ENCODE data around the gene ENG.
"Not testable (repeated sequence)": the region's sequence is repeated elsewhere in the genome, so short reads cannot be mapped to it uniquely, and the experiment has no call there.

The ENG gene

DNA sequence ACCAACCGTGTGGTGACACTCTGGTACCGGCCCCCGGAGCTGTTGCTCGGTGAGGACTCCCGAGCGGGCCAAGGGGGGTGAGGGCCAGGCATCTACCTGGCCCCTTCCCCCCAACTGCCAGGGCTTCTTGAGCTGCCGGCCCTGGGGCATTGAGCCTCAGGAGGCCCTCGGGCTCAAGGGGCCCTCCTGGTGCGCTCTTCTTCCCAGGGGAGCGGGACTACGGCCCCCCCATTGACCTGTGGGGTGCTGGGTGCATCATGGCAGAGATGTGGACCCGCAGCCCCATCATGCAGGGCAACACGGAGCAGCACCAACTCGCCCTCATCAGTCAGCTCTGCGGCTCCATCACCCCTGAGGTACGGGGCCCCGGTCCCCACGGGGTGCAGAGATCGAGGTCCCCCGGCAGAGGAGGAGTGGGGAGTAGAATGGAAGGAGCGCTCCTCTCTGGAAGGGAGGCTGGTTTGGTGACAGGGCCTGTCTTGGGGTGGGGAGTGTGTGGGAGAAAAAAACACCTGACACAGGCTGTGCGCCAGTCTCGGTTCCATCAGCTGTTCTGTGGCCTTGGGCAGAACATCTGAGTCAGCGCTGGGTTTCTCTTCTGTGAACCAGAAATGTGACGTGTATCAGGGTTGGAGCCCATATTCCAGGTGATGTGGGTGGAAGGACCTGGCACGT lies 66.0 kb downstream of the ENG start:
- DNase-seq, result peak; percentile 76 to 81

- DNase-seq, result no peak
Measured at GRCh38 chr9:127786773-127787104, 67.7 kb downstream of the ENG start.

DNA sequence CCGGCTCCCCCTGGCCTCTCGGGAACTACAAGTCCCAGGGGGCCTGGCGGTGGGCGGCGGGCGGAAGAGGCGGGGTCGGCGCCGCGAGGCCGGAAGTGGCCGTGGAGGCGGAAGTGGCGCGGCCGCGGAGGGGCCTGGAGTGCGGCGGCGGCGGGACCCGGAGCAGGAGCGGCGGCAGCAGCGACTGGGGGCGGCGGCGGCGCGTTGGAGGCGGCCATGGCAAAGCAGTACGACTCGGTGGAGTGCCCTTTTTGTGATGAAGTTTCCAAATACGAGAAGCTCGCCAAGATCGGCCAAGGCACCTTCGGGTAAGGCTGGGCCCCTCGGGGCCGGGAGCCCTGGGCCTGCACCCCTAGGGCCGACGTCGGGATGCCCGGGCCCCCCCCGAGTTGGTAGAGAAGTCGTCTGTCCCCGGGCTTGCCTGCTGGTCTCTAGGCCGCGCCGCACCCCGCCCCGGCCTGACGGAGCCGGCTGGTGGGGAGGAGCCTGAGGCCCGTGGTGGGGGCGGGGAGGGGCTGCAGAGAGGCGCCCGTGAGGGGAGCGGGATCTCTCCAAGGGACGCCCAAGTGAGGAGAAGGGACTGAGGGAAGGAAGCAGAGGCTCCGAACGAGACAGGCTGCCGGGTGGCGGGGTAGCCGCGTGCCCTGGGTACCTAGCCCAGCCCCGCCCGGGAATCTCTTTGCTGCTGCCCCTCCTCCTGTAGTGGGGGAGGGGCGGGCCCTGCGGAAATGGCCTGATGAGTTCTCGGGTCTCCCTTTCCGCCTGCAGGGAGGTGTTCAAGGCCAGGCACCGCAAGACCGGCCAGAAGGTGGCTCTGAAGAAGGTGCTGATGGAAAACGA lies 68.3 kb downstream of the ENG start, which contains the start of gene CDK9:
Gene CDK9 (plus strand): TSS at position 102 of the 840 bp plus-strand sequence. CDS start 115 bp downstream, at position 217.
- DNase-seq, result peak; percentile 93

DNA sequence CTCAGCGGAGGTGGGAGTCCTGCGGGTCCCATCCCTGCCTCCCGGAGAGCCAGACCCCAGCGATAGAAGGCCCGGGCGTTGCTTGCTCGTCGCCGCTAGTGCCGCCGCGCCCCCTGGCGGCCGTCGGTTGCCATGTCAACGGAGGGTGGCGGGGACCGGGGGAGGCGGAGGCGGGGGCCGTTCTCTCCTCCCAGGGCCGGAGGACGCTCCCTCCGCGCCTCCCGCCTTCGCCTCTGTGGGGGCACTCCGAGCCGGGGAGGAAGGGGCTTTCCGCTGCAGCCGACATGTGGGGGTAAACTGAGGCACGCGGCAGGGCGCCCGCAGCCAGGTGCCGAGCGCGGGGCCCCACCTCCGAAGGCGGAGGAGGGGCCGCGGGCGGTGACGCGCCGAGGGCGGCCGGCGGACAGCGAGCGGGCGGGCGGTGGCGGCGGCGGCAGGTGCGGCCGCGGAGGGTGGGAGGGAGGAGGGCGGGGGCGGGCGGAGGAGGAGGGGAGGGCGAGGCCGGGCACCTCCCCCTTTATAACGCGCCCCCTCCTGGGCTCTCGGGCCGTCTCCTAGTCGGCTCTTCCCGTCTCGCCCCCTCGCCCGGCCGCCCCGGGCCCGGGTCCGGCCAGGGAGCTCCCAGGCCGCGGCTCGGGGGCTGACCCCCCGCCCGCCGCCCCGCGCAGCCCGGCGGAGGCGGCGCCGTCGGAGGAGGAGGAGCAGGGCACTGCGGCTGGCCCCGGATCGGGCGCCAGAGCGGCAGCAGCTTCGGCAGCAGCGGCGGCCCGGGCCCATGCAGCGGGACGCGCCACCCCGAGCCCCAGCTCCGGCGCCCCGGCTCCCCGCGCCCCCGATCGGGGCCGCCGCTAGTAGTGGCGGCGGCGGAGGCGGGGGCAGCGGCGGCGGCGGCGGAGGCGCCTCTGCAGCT lies 69.2 kb downstream of the ENG start:
- peak; percentile 88 to 89 for DNase-seq

DNA sequence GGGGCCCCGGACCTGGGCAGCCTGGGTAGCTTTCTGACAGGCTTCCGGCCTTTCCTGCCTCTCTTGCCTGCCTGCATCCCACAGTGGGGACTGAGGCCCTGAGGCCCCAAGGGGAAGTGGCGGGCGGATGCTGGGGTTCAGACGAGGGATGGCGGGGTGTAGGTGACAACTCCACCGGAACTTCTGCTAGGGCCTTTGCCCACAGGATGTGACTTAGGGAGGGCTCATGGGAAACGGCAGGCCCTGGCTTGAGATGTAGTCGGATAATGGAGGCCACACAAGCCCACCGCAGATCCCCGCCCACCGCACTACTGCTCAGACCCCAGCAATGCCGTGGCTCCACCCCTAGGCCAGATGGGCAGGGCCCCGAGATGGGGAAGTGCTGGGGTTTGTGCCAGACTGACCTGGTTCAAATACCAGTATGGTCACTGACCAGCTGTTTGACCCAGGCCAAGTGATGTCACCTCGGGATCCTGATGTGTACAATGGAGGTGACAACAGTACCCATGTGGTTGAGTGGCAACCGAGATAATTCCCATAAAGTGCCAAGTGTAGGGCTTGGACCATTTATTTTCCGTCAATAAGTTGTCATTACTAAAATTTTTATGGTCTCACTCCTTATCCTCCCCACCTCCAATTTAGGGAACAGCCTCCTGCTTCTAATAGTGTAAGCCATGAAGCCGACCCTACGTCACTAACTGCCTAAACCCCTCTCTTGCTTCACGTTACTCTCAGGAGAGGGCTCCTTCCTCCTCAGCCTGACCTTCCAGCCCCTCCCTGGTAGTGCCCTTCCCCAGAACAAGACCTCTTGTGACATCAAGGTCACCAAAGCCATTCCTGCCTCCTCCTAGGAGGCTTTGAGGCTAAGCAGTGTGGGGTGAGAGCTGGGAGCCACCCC lies 71.1 kb downstream of the ENG start:
- peak; percentile 64 to 73 for DNase-seq

- DNase-seq, result no peak
Measured at GRCh38 chr9:127781806-127782205, 72.7 kb downstream of the ENG start.

- DNase-seq, result not testable (repeated sequence)
Measured at GRCh38 chr9:127780909-127781308, 73.5 kb downstream of the ENG start.

DNA sequence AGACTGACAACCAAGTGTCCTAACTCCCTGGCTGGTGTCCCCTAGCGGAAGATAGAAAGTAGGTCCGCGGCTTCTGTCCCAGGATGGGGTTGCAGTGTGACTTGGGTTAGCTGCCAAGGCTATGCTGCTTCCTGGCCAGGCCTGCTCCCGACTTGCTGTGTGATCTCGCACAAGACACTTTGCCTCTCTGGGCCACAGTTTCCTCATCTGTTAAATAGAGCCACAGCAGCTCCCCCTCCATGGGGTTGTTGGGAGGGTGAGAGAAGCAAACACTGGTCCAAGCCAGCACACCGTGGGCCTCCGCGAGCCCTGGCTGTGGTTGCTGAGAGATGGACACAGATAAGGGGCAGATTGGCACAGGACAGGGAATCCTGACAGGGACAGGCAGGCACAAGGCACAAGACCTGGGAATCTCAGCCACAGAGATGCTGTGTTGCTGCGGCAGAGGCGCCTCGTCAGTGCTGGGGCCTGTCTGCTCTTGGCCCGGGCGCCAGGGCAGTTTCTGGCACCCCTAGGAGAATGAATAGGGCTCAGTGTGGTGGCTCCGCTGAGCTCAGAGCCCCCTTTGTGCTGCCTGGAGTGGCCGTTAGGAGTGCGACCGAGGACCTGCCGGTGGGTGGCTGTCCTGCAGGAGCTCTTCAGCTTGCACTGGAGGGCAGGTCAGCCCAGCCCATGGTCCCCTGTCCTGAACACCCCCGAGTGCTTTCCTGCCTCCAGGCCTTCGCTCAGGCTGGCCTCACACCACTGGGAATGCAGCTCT lies 74.2 kb downstream of the ENG start:
- no peak for DNase-seq

GRCh38 chr9:127779136-127779981 lies 75.1 kb downstream of the ENG start:
- DNase-seq, result peak; percentile 60 to 67

GRCh38 chr9:127778280-127779135 lies 76.0 kb downstream of the ENG start, which contains the start of gene SH2D3C:
TSS of gene SH2D3C (minus strand) at chr9:127778666. CDS start at chr9:127778627, 39 bp downstream.
- peak; percentile 58 to 59 for DNase-seq

DNA sequence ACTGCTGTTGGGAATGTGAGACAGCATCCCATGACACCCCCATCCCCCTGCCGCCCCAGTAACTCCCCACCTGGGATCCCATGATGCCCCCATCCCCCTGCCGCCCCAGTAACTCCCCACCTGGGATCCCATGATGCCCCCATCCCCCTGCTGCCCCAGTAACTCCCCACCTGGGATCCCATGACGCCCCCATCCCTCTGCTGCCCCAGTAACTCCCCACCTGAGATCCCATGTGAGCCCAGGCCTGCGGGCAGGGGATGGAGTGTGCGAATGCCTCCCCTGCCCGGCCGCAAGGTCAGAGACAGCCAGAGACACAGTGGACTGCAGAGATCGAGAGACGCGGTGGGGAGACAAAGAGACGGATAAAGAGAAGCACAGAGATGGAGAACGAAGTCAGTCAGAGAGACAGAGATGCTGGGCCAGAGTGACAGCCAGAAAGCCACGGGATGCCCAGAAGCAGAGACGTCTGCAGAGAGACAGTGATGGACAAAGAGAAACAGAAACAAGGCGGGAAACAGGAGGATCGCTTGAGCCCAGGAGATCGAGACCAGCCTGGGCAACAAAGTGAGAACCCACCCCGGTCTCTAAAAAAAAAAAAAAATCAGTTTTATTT lies 77.0 kb downstream of the ENG start:
- no peak for DNase-seq

- no peak for DNase-seq
Measured at GRCh38 chr9:127776924-127777289, 77.6 kb downstream of the ENG start.

GRCh38 chr9:127776195-127776923 lies 78.1 kb downstream of the ENG start:
- DNase-seq, result peak; percentile 73 to 78

DNA sequence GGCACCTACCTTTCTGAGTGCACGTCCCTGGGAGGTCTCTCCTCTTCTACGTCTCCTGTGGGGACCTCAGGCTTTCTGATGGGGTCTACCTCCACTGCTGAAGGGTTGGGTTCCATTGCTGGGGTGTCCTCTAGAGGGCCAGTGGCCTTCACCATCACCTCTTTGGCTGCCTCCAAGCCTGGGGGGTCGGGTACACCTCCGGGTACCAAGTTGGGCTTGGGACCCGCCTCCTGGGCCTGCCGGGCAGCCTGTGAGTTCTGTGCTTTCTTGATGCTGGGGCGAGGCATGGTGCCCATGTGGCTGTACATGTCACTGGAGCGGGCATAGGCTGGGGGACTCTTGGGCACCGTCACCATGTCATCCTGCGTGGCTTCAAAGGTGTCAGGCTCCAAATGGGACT lies 80.5 kb downstream of the ENG start:
- no peak for DNase-seq

GRCh38 chr9:127773272-127773671 lies 81.2 kb downstream of the ENG start:
- no peak for DNase-seq

DNA sequence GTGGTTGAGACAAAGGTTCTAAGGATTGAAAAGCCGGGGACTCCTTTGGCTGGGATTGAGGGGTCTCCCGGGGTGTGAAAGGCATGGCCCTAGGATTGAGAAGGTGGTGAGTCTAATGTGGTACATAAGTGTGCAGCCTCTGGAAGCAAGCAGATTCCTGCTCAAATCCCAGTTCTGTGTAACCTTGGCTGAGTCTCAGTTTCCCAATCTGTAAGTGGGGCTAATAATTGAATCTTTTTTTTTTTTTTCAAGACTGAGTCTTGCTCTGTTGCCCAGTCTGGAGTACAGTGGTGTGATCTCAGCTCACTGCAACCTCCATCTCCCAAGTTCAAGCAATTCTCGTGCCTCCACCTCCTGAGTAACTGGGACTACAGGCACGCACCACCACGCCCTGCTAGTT lies 81.9 kb downstream of the ENG start:
- no peak for DNase-seq

- DNase-seq, result no peak
Measured at GRCh38 chr9:127771570-127772189, 82.8 kb downstream of the ENG start.

Data from stimulated activated CD4-positive, alpha-beta T cell treated with anti-CD3 and anti-CD28 coated beads, Interleukin-2, amount 100 ng/mL, for 24 hours (primary cell).